ENCODE data around the gene AP2A1.
A peak's percentile ranks its signal among the peaks of the same experiment; 100 is the strongest.

The AP2A1 gene

GRCh38 chr19:49766007-49766929 lies 533 bp upstream of the AP2A1 start:
- peak; percentile 97 for DNase-seq (ENCODE audit: low read depth)

- DNase-seq (ENCODE audit: low read depth), result no peak
Observed at GRCh38 chr19:49767381-49767780, 580 bp downstream of the AP2A1 start.

GRCh38 chr19:49767967-49768581 lies 1.3 kb downstream of the AP2A1 start:
- DNase-seq (ENCODE audit: low read depth), result no peak

GRCh38 chr19:49770529-49770928 lies 3.7 kb downstream of the AP2A1 start:
- DNase-seq (ENCODE audit: low read depth), result no peak

GRCh38 chr19:49771674-49772139 lies 4.9 kb downstream of the AP2A1 start:
- no peak for DNase-seq (ENCODE audit: low read depth)

- no peak for DNase-seq (ENCODE audit: low read depth)
Observed at GRCh38 chr19:49772850-49773432, 6.1 kb downstream of the AP2A1 start.

- no peak for DNase-seq (ENCODE audit: low read depth)
Observed at GRCh38 chr19:49773663-49774350, 7.0 kb downstream of the AP2A1 start.

- no peak for DNase-seq (ENCODE audit: low read depth)
Observed at GRCh38 chr19:49774969-49775368, 8.2 kb downstream of the AP2A1 start.

- no peak for DNase-seq (ENCODE audit: low read depth)
Observed at GRCh38 chr19:49775742-49776370, 9.1 kb downstream of the AP2A1 start.

- no peak for DNase-seq (ENCODE audit: low read depth)
Observed at GRCh38 chr19:49776371-49776764, 9.6 kb downstream of the AP2A1 start.

GRCh38 chr19:49779731-49780555 lies 13.1 kb downstream of the AP2A1 start:
- DNase-seq (ENCODE audit: low read depth), result no peak

GRCh38 chr19:49780861-49781260 lies 14.1 kb downstream of the AP2A1 start:
- DNase-seq (ENCODE audit: low read depth), result no peak

GRCh38 chr19:49781394-49781793 lies 14.6 kb downstream of the AP2A1 start:
- no peak for DNase-seq (ENCODE audit: low read depth)

GRCh38 chr19:49782515-49782914 lies 15.7 kb downstream of the AP2A1 start:
- no peak for DNase-seq (ENCODE audit: low read depth)

GRCh38 chr19:49786376-49786820 lies 19.6 kb downstream of the AP2A1 start:
- DNase-seq (ENCODE audit: low read depth), result no peak

GRCh38 chr19:49787746-49788145 lies 20.9 kb downstream of the AP2A1 start:
- no peak for DNase-seq (ENCODE audit: low read depth)

- DNase-seq (ENCODE audit: low read depth), result no peak
Observed at GRCh38 chr19:49788857-49789256, 22.1 kb downstream of the AP2A1 start.

GRCh38 chr19:49790866-49791265 lies 24.1 kb downstream of the AP2A1 start:
- DNase-seq (ENCODE audit: low read depth), result no peak

GRCh38 chr19:49791776-49792445 lies 25.1 kb downstream of the AP2A1 start:
- no peak for DNase-seq (ENCODE audit: low read depth)

- DNase-seq (ENCODE audit: low read depth), result no peak
Observed at GRCh38 chr19:49792829-49793560, 26.2 kb downstream of the AP2A1 start.

Measured in stimulated activated CD8-positive, alpha-beta memory T cell treated with anti-CD3 and anti-CD28 coated beads, Interleukin-4, amount 100 ng/mL, for 24 hours (primary cell).